Measurements from ENCODE around the gene STYXL2.

- TF ChIP-seq HDGF (IDR thresholded peaks at IDR 0.05; ENCODE audit: borderline replicate concordance) (no peak), FOXA1 (IDR thresholded peaks at IDR 0.05) (no peak), FOXM1 (IDR thresholded peaks at IDR 0.05; ENCODE audit: borderline replicate concordance) (no peak), SP1 (IDR thresholded peaks at IDR 0.05) (no peak), TARDBP (IDR thresholded peaks at IDR 0.05) (no peak), ELF4 (IDR thresholded peaks at IDR 0.05) (no peak), SUZ12 (IDR thresholded peaks at IDR 0.05) (no peak), NFRKB (IDR thresholded peaks at IDR 0.05) (no peak), FOXK2 (IDR thresholded peaks at IDR 0.05) (no peak), BHLHE40 (IDR thresholded peaks at IDR 0.05; ENCODE audit: borderline replicate concordance) (no peak)
These were observed 1.5 kb downstream of the STYXL2 start for GRCh38 chr1:167095368-167095767.
